H1 (cell line): Measurements from ENCODE around the gene PRKCA. TPM values are rescaled to one million over a fixed set of nuclear protein-coding genes. Genes with fewer than 3 reads are reported as not detected.

ENCODE experiments used
- CTCF ChIA-PET: fragments of 300-600 bp; sonication (Branson Sonifier 250); formaldehyde crosslinking; loops from one replicate; lab custom pipeline; 2021; ENCODE audit not compliant: partially characterized antibody; lab: Charles Lee
- POLR2A ChIA-PET: fragments of 300-600 bp; sonication (Branson Sonifier 250); formaldehyde crosslinking; loops from one replicate; lab custom pipeline; 2021; ENCODE audit warnings: inconsistent platforms; ENCODE audit not compliant: partially characterized antibody; lab: Charles Lee
- DNase-seq, 2 experiments: peaks; one replicate each; pipeline versions ENCODE4 v3.0.0 to v3.0.0-alpha.2; 2010 to 2022; ENCODE audit warnings: low spot score in 2 of 2, low read depth in 1 of 2, mixed read lengths in 1 of 2
- FAIRE-seq: peaks from 2 replicates; lab custom pipeline; 2011; peaks lifted over from hg19 to GRCh38; lab: Jason Lieb, UNC
- H2AFZ ChIP-seq: 2 replicates; pipeline ENCODE4 v1.8.1; 2012; ENCODE audit warnings: low read length, inconsistent platforms
- H2AK5ac ChIP-seq: 2 replicates; pipeline ENCODE4 v1.6.1; 2013; ENCODE audit warnings: low read depth, low read length
- H2BK120ac ChIP-seq: replicated peaks from 2 replicates; pipeline ENCODE3; 2013; ENCODE audit warnings: low read depth, low read length, inconsistent platforms
- H2BK12ac ChIP-seq: 2 replicates; pipeline ENCODE4 v1.6.1; 2013; ENCODE audit warnings: low read depth, low read length
- H2BK15ac ChIP-seq: 2 replicates; pipeline ENCODE4 v1.6.1; 2013; ENCODE audit warnings: low read length
- H2BK20ac ChIP-seq: 2 replicates; pipeline ENCODE4 v1.6.1; 2013; ENCODE audit warnings: low read length
- H2BK5ac ChIP-seq: 2 replicates; pipeline ENCODE4 v1.6.1; 2013; ENCODE audit warnings: low read depth, low read length
- H3K14ac ChIP-seq: 2 replicates; pipeline ENCODE4 v1.6.1; 2013; ENCODE audit warnings: inconsistent platforms; ENCODE audit not compliant: insufficient read length
- H3K18ac ChIP-seq: 2 replicates; pipeline ENCODE4 v1.6.1; 2013; ENCODE audit warnings: low read length; ENCODE audit errors: extremely low read depth
- H3K23ac ChIP-seq: 2 replicates; pipeline ENCODE4 v1.6.1; 2013; ENCODE audit warnings: inconsistent platforms; ENCODE audit not compliant: insufficient read length
- H3K23me2 ChIP-seq: 2 replicates; pipeline ENCODE4 v1.6.1; 2013; ENCODE audit warnings: low read depth, low read length
- H3K27ac ChIP-seq: 2 replicates; pipeline ENCODE4 v1.6.1; 2011; ENCODE audit warnings: low read depth, low read length, inconsistent platforms
- H3K27me3 ChIP-seq, 4 experiments: replicated peaks in 1 of 4; 1 replicate in 1 of 4; 2 replicates in 3 of 4; pipeline versions ENCODE4 v1.6.1 to v1.8.1; 2011 to 2013; ENCODE audit warnings: low read length in 3 of 4, mild to moderate bottlenecking in 3 of 4, inconsistent platforms in 2 of 4, mixed read lengths in 2 of 4, moderate library complexity in 1 of 4; ENCODE audit not compliant: control insufficient read depth in 3 of 4, insufficient read depth in 3 of 4; ENCODE audit errors: extremely low read depth in 1 of 4
- H3K36me3 ChIP-seq, 4 experiments: 2 replicates each; pipeline versions ENCODE4 v1.6.1 to v1.8.1; 2011 to 2013; ENCODE audit warnings: mild to moderate bottlenecking in 4 of 4, low read length in 3 of 4, moderate library complexity in 2 of 4, control low read depth in 1 of 4, inconsistent platforms in 1 of 4; ENCODE audit not compliant: insufficient read depth in 4 of 4, control insufficient read depth in 2 of 4
- H3K4ac ChIP-seq: replicated peaks from 2 replicates; pipeline ENCODE3; 2013; ENCODE audit warnings: low read length, low read depth, mixed read lengths, inconsistent platforms; ENCODE audit not compliant: insufficient read length
- H3K4me1 ChIP-seq, 4 experiments: replicated peaks in 1 of 4; 1 replicate in 1 of 4; 2 replicates in 3 of 4; pipeline versions ENCODE4 v1.6.1 to v1.8.1; 2011 to 2013; ENCODE audit warnings: low read length in 3 of 4, inconsistent platforms in 2 of 4, mixed read lengths in 1 of 4; ENCODE audit not compliant: insufficient read depth in 4 of 4, control insufficient read depth in 3 of 4
- H3K4me2 ChIP-seq, 2 experiments: 2 replicates each; pipeline versions ENCODE4 v1.6.1 to v1.8.1; 2011 to 2013; ENCODE audit warnings: low read depth in 2 of 2, low read length in 2 of 2, control low read depth in 1 of 2, inconsistent platforms in 1 of 2, mild to moderate bottlenecking in 1 of 2; ENCODE audit not compliant: insufficient read depth in 1 of 2
- H3K4me3 ChIP-seq, 4 experiments: fragments of 200-600, 300-600 bp in 1 of 4; sonication (generic), shearing (Covaris generic), sonication (Bioruptor Twin) in 1 of 4; 2 replicates each; pipeline versions ENCODE4 v1.5.1 to v1.8.1; 2011 to 2016; ENCODE audit warnings: low read length in 4 of 4, low read depth in 3 of 4, control low read depth in 2 of 4, inconsistent platforms in 2 of 4, mild to moderate bottlenecking in 2 of 4, mixed read lengths in 1 of 4, moderate library complexity in 1 of 4; ENCODE audit not compliant: insufficient read depth in 2 of 4; ENCODE audit errors: extremely low read depth in 1 of 4
- H3K56ac ChIP-seq: replicated peaks from 2 replicates; pipeline ENCODE3; 2013; ENCODE audit warnings: low read depth, mild to moderate bottlenecking, mixed read lengths, low read length, inconsistent platforms; ENCODE audit not compliant: insufficient read length
- H3K79me1 ChIP-seq: 2 replicates; pipeline ENCODE4 v1.6.1; 2013; ENCODE audit warnings: low read depth, low read length, control low read depth
- H3K79me2 ChIP-seq, 2 experiments: 2 replicates each; pipeline versions ENCODE4 v1.6.1 to v1.8.1; 2012 to 2013; ENCODE audit warnings: low read length in 2 of 2, mild to moderate bottlenecking in 2 of 2, inconsistent platforms in 1 of 2; ENCODE audit not compliant: insufficient read depth in 2 of 2, control insufficient read depth in 1 of 2
- H3K9ac ChIP-seq, 4 experiments: replicated peaks in 1 of 4; 1 replicate in 1 of 4; 2 replicates in 3 of 4; pipeline versions ENCODE4 v1.6.1 to v1.8.1; 2011 to 2013; ENCODE audit warnings: low read depth in 3 of 4, low read length in 3 of 4, control low read depth in 2 of 4, mild to moderate bottlenecking in 2 of 4, moderate library complexity in 2 of 4, inconsistent platforms in 1 of 4; ENCODE audit errors: extremely low read depth in 1 of 4
- H3K9me3 ChIP-seq, 2 experiments: 2 replicates each; pipeline versions ENCODE4 v1.6.1 to v1.8.1; 2012 to 2013; ENCODE audit warnings: mild to moderate bottlenecking in 2 of 2, moderate library complexity in 2 of 2, control low read depth in 1 of 2, inconsistent platforms in 1 of 2, low read depth in 1 of 2, low read length in 1 of 2, mixed read lengths in 1 of 2; ENCODE audit not compliant: insufficient read depth in 2 of 2
- H4K20me1 ChIP-seq, 2 experiments: replicated peaks in 1 of 2; 2 replicates each; pipeline versions ENCODE3 to v1.8.1; 2011 to 2013; ENCODE audit warnings: inconsistent platforms in 2 of 2, low read length in 2 of 2, mild to moderate bottlenecking in 1 of 2; ENCODE audit not compliant: insufficient read depth in 2 of 2, control insufficient read depth in 1 of 2
- H4K5ac ChIP-seq: 2 replicates; pipeline ENCODE4 v1.6.1; 2013; ENCODE audit warnings: low read length, low read depth, mixed read lengths, inconsistent platforms; ENCODE audit not compliant: insufficient read length
- H4K8ac ChIP-seq: 2 replicates; pipeline ENCODE4 v1.8.0; 2013; ENCODE audit warnings: mild to moderate bottlenecking, moderate library complexity, low read length, inconsistent platforms; ENCODE audit not compliant: insufficient read depth; ENCODE audit errors: extremely low read depth
- H4K91ac ChIP-seq: replicated peaks from 2 replicates; pipeline ENCODE3; 2013; ENCODE audit warnings: low read length, mixed read lengths, inconsistent platforms; ENCODE audit not compliant: insufficient read length
- BACH1 ChIP-seq: IDR thresholded peaks from 2 replicates; pipeline ENCODE4 v1.6.1; 2012; ENCODE audit warnings: low read length, improper control_type of control experiment
- BCL11A ChIP-seq, 2 experiments: IDR thresholded peaks; one replicate each; pipeline ENCODE4 v1.6.1; 2011; ENCODE audit warnings: low read depth in 2 of 2, low read length in 2 of 2, mild to moderate bottlenecking in 2 of 2
- CBX8 ChIP-seq: fragments of 300-800, 300-1000 bp; sonication (generic); IDR thresholded peaks from 2 replicates; pipeline ENCODE4 v1.7.1; 2016; ENCODE audit warnings: low read depth, low read length, borderline replicate concordance
- CREB1 ChIP-seq: IDR thresholded peaks from 2 replicates; pipeline ENCODE4 v1.6.1; 2012; ENCODE audit warnings: inconsistent platforms
- GTF2F1 ChIP-seq: IDR thresholded peaks from 2 replicates; pipeline ENCODE4 v1.6.1; 2012; ENCODE audit warnings: low read depth, low read length, improper control_type of control experiment, borderline replicate concordance
- HDAC6 ChIP-seq: IDR thresholded peaks from one replicate; pipeline ENCODE4 v1.7.1; 2012; ENCODE audit warnings: low read depth, mild to moderate bottlenecking, inconsistent platforms, low read length, moderate library complexity
- NRF1 ChIP-seq: IDR thresholded peaks from 2 replicates; pipeline ENCODE4 v1.6.1; 2011; ENCODE audit warnings: mild to moderate bottlenecking, low read depth, low read length, improper control_type of control experiment
- PHF8 ChIP-seq: fragments of 200-600 bp; sonication (generic); conservative IDR thresholded peaks from 2 replicates; pipeline ENCODE4 v1.7.1; 2012; ENCODE audit warnings: low read depth, mild to moderate bottlenecking, inconsistent platforms, low read length, moderate library complexity
- POU5F1 ChIP-seq: IDR thresholded peaks from 2 replicates; pipeline ENCODE4 v1.6.1; 2011; ENCODE audit warnings: low read depth, mild to moderate bottlenecking, low read length, moderate library complexity
- RXRA ChIP-seq: IDR thresholded peaks from 2 replicates; pipeline ENCODE4 v1.6.1; 2011; ENCODE audit warnings: low read depth, mild to moderate bottlenecking, low read length, moderate library complexity; ENCODE audit not compliant: insufficient read depth
- SIN3A ChIP-seq, 2 experiments: IDR thresholded peaks in 1 of 2; conservative IDR thresholded peaks in 1 of 2; 2 replicates each; pipeline ENCODE4 v1.6.1; 2011 to 2012; ENCODE audit warnings: low read length in 2 of 2, improper control_type of control experiment in 1 of 2, low read depth in 1 of 2, mild to moderate bottlenecking in 1 of 2
- YY1 ChIP-seq: IDR thresholded peaks from 2 replicates; pipeline ENCODE4 v1.6.1; 2011; ENCODE audit warnings: low read depth, mild to moderate bottlenecking, low read length
- ZNF274 ChIP-seq: IDR thresholded peaks from 2 replicates; pipeline ENCODE4 v1.7.0; 2012; ENCODE audit warnings: low read length, borderline replicate concordance; ENCODE audit errors: extremely low read depth
- WGBS, 2 experiments: shearing (Covaris generic) in 1 of 2; methylation state at CpG; one replicate each; pipeline versions ENCODE4 v1.1.6 to v1.1.7; 2013 to 2015; ENCODE audit warnings: low lambda C conversion rate in 2 of 2, mixed read lengths in 2 of 2, inconsistent platforms in 1 of 2, low coverage in 1 of 2, missing lambda C conversion rate in 1 of 2; ENCODE audit not compliant: insufficient replicate concordance in 2 of 2, insufficient coverage in 1 of 2, insufficient read length in 1 of 2; ENCODE audit errors: extremely low coverage in 1 of 2, missing lambda C conversion rate in 1 of 2; 5-methylcytosine and 5-hydroxymethylcytosine counted together
- polyA plus RNA-seq, 7 experiments: library from polyadenylated mRNA; depleted of rRNA in 3 of 7; stranded (reverse) in 5 of 7; unstranded in 2 of 7; fragments of >200 nt in 5 of 7; fragments of 200-250 nt in 2 of 7; gene quantifications; 1 replicate in 5 of 7; 2 replicates in 1 of 7; 4 replicates in 1 of 7; pipeline versions ENCODE4 v1.2.1 to v1.2.3, GENCODE V29; 2011 to 2013; ENCODE audit warnings: missing spikeins in 2 of 7, mixed read lengths in 2 of 7
- total RNA-seq: library from RNA; stranded (reverse); fragmentation: NEBNext Ultra II Directional; extraction: Animal tissue kit (Norgen Biotek cat#: 25700); gene quantifications from 2 replicates; pipeline ENCODE4 v1.2.1, GENCODE V29; 2021

The PRKCA gene
- total and polyA plus RNA-seq, 2 of the 8 experiments (the other 6 are each of a cell fraction or from before 2014, with no cell fraction given), result 5.8 to 17.8 TPM

- Histone ChIP-seq H3K27me3 (no peaks in the 10 kb centered on the region), H2AFZ (no peak overlapping the region), H2BK12ac (peak overlapping the region; percentile 29; the same call in 1 of the 2 replicates), H2AK5ac (no peak overlapping the region), H3K18ac (peak overlapping the region; percentile 66; the same call in 1 of the 2 replicates), H3K36me3 (no peaks in the 10 kb centered on the region), H3K4ac (peak overlapping the region; percentile 22), H2BK120ac (peak overlapping the region; percentile 69), H2BK5ac (peak overlapping the region; percentile 26; the same call in 1 of the 2 replicates), H3K56ac (no peak overlapping the region), H2BK20ac (peak overlapping the region; percentile 73; the same call in 1 of the 2 replicates), H3K4me2 (no peak overlapping the region), H3K9me3 (no peaks in the 10 kb centered on the region), H3K4me3 (no peak overlapping the region), H3K9ac (no peak overlapping the region), H3K14ac (no peak overlapping the region), H3K27ac (no peak overlapping the region), H3K79me1 (no peaks in the 10 kb centered on the region), H4K8ac (no peak overlapping the region), H3K23me2 (no peaks in the 10 kb centered on the region), H4K91ac (no peak overlapping the region), H3K23ac (no peak overlapping the region), H3K79me2 (no peaks in the 10 kb centered on the region), H2BK15ac (no peak overlapping the region), H4K20me1 (no peaks in the 10 kb centered on the region), H4K5ac (peak overlapping the region; percentile 16), H3K4me1 (peaks cover 6 to 32% (median 26%) of the 10 kb centered on the region in 4 experiments)
- FAIRE-seq (no peak), DNase-seq (no peak)
- ChIA-PET CTCF (interaction anchor here (0.6 to 1.3 kb wide), 5 partner anchors 24 to 173 kb away, joined by 3 read pairs; no protein-coding TSS in a partner anchor), POLR2A (interaction anchor here (0.7 to 1.4 kb wide), 3 partner anchors 25 to 166 kb away, joined by 3 to 5 read pairs (median 3); no protein-coding TSS in a partner anchor)
- 81% methylated on average over 11 of the region's 11 CpGs; no CpG with 5 or more reads in 1 of the 2 experiments for WGBS, 2 experiments
- TF ChIP-seq POU5F1 (no peak), GTF2F1 (no peak), CREB1 (no peak), HDAC6 (no peak), BACH1 (no peak), YY1 (no peak), ZNF274 (no peak), CBX8 (no peak), PHF8 (no peak), SIN3A (conservative IDR thresholded peaks at IDR 0.05 in 1 of 2, IDR thresholded peaks at IDR 0.05 in 1 of 2; ENCODE audit: low read depth in 1 of 2, low read length in 2 of 2) (no peak), RXRA (no peak), BCL11A (IDR thresholded peaks at IDR 0.05; ENCODE audit: low read depth in 2 of 2, low read length in 2 of 2) (no peak), NRF1 (no peak)
These were observed 476.3 kb downstream of the PRKCA start for GRCh38 chr17:66778531-66779236.
